Measurements from ENCODE around the gene TRIM9. TPM values are rescaled to one million over a fixed set of nuclear protein-coding genes. Genes with fewer than 3 reads are reported as not detected.

Gene TRIM9
- total and polyA plus RNA-seq, 2 experiments from 2014 or later = 2.3 to 4.1 TPM

DNA sequence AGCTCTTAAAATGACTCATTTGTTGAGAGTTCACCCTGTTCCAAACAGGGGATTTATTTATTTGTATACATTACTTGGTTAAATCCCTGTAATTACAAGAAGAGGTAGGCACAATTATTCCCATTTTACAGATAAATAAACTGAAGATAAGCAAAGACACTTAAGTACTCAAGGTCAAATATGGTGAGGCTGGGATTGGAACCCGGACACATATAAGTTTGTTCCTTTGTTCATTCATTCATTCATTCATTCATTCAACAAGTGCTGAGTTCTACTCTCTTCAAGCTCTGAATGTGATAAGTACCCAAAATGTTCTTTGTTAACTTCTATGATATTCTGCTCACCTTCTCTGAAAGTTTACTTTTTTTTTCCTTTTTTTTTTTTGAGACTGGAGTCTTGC lies 2.4 kb upstream of the TRIM9 start:
- H3K4me3 ChIP-seq = no peak overlapping the region
- H3K9me3 ChIP-seq (ENCODE audit: low read depth) = no peaks in the 10 kb centered on the region
- no peak for DNase-seq (ENCODE audit: low read depth in 1 of 2, low spot score in 1 of 2)
- H3K4me1 ChIP-seq (ENCODE audit: low read depth) = peaks cover 4% of the 10 kb centered on the region
- peaks cover 25% of the 10 kb centered on the region for H3K27me3 ChIP-seq
- TF ChIP-seq, protein P1, sequence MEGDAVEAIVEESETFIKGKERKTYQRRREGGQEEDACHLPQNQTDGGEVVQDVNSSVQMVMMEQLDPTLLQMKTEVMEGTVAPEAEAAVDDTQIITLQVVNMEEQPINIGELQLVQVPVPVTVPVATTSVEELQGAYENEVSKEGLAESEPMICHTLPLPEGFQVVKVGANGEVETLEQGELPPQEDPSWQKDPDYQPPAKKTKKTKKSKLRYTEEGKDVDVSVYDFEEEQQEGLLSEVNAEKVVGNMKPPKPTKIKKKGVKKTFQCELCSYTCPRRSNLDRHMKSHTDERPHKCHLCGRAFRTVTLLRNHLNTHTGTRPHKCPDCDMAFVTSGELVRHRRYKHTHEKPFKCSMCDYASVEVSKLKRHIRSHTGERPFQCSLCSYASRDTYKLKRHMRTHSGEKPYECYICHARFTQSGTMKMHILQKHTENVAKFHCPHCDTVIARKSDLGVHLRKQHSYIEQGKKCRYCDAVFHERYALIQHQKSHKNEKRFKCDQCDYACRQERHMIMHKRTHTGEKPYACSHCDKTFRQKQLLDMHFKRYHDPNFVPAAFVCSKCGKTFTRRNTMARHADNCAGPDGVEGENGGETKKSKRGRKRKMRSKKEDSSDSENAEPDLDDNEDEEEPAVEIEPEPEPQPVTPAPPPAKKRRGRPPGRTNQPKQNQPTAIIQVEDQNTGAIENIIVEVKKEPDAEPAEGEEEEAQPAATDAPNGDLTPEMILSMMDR (IDR thresholded peaks at IDR 0.05; ENCODE audit: low read depth, low read length) = no peak
- no peak overlapping the region for H3K27ac ChIP-seq
- H3K36me3 ChIP-seq = no peaks in the 10 kb centered on the region

DNA sequence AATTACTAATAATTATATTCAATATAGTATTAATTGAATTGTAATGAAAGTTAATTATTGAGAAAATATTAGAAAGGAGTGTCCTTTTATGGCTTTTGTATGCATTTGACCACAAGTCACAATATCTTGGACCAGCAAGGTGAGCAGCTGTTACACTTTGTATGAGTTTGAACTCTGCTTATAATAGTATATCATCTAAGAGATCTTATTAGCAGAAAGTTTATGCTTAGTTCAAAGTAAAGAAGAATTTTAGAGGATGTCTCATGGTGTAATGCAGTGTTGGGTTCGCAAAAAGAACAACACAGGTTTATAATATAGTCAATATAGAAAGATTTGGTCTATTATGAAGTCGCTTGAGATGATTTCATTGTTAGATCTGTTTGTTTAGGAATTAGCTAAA lies 2.0 kb upstream of the TRIM9 start:
- no peaks in the 10 kb centered on the region for H3K36me3 ChIP-seq
- H3K27me3 ChIP-seq = peaks cover 30% of the 10 kb centered on the region
- TF ChIP-seq, protein P1 (IDR thresholded peaks at IDR 0.05; ENCODE audit: low read depth, low read length) = no peak
- no peaks in the 10 kb centered on the region for H3K9me3 ChIP-seq (ENCODE audit: low read depth)
- no peak overlapping the region for H3K27ac ChIP-seq
- no peak overlapping the region for H3K4me3 ChIP-seq
- H3K4me1 ChIP-seq (ENCODE audit: low read depth) = peaks cover 4% of the 10 kb centered on the region
- DNase-seq (ENCODE audit: low read depth in 1 of 2, low spot score in 1 of 2) = no peak

DNA sequence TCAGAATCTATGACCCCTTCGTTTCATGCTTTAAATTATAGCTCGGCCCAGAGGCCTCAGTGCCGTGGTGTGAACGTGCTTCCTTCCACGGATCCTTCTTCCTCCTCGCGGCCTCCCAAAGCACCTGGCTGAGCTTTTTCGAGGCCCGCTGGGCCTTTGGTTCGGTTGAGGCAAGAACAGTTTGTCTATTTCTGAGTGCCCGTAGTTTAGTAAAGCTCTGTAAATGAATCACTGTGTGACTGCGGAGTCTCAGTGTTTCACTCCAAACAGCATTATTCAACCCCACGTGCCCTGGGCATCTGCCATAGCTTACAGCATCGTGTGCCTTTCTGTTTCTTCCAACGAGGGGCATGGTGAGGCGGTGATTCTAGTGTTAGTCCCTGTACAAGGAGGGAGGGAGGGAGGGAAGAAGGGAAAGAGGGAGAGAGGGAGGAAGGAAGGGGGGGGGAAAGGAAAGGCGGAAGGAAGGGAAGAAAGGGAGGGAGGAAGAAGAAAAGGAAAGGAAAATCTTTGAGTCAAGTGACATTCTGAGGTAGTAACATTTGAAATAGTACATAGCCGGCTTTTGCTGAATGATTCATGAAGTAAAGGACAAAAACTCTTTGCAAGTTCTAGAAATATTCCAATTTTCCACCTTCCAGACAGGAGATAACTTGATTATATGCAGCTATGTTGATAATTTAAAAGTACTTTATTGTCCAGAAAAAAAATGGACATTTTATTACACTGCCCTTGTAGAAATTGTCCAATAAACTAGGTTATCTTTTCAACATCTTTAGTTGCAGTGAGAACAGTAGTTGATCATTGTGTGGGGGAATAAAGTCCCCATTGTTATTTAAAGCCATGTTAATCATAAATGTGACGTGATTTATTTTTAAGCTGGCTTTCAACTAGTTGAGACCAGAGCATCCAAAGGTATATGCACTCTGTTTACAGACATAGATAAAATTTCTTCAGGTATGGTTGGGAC lies 1.2 kb upstream of the TRIM9 start:
- Histone ChIP-seq H3K9me3 (ENCODE audit: low read depth) (no peaks in the 10 kb centered on the region), H3K27me3 (peaks cover 37% of the 10 kb centered on the region), H3K36me3 (no peaks in the 10 kb centered on the region), H3K4me3 (peak overlapping the region; percentile 57), H3K27ac (no peak overlapping the region), H3K4me1 (ENCODE audit: low read depth) (peaks cover 4% of the 10 kb centered on the region)
- TF ChIP-seq, protein P1 (IDR thresholded peaks at IDR 0.05; ENCODE audit: low read depth, low read length) = no peak
- DNase-seq (ENCODE audit: low read depth in 1 of 2, low spot score in 1 of 2) = peak in 1 of 2 donors; percentile 59

DNA sequence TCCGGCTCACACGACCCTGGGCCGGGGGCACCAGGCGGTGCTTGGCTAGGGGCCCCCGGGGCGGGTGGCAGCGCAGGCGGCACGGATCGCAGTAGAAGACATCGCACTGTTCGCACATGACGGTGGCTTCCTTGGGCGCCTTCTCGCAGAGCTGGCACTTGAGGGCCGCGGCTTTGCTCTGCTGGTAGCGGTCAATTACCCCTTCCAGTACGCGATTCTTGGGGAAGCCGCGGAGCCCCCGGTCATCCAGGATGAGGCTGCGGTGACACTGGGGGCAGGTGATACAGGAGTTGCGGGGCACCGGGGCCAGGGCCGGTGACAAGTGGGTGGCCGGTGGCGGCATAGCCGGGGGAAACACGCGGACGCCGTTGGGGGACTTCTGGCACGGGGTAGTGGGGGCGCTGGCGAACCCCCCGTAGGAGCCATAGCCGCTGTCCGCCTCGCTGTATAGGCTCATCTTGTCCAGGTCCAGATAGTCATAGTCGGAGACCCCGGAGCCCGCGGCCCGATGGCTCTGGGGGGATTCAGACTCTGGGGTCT lies 553 bp downstream of the TRIM9 start:
- H3K27me3 ChIP-seq = peaks cover 38% of the 10 kb centered on the region
- TF ChIP-seq, protein P1 (IDR thresholded peaks at IDR 0.05; ENCODE audit: low read depth, low read length) = no peak
- no peak overlapping the region for H3K27ac ChIP-seq
- peak in 1 of 2 donors; percentile 32 for DNase-seq (ENCODE audit: low read depth in 1 of 2, low spot score in 1 of 2)
- peak overlapping the region; percentile 57 for H3K4me3 ChIP-seq
- no peaks in the 10 kb centered on the region for H3K36me3 ChIP-seq
- peaks cover 4% of the 10 kb centered on the region for H3K4me1 ChIP-seq (ENCODE audit: low read depth)
- no peaks in the 10 kb centered on the region for H3K9me3 ChIP-seq (ENCODE audit: low read depth)

DNA sequence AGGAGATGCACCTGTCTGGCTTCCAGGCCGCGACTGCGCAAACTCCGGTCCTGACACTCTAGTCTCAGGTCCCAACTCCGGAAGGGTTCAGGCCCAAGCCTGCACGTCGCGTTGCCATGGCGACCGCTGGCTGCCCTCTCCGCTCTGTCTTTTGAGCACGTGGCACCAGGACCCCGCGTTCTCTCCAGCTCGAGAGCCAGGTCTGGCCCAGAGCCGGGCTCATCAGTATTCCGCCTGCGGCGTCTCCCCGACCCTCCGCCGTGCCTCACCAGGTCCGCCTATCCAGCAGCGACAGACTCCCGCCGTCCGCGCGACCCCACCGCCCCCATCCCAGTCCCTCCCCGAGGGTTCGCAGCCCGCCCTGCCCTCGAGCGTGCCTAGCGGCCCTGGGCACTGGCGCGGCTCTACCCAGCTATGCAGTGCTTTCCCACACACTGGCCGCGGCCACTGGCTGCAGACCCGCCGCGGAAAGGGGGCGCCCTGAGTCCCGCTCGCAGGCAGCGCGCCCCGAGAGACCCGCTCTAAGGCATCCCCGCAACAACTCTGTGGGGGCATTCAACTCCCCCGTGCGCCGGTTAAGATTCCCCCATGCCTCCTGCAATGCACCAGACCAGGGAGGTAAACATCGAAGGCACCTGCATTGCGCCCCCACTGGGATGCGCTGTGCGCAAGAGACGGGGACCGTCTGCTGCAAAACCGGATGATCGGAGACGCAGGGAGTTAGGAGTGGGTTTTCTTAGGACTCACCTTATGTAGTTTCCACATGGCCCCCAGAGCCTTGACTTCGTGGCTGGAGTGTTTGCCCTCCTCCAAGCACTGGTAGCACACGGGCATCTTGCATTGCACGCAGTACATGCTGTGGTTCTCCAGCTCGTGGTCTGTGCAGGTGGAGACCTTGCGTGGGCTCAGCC lies 1.3 kb downstream of the TRIM9 start:
- H3K9me3 ChIP-seq (ENCODE audit: low read depth) = no peaks in the 10 kb centered on the region
- no peaks in the 10 kb centered on the region for H3K36me3 ChIP-seq
- H3K27me3 ChIP-seq = peaks cover 38% of the 10 kb centered on the region
- peak overlapping the region; percentile 57 for H3K4me3 ChIP-seq
- DNase-seq (ENCODE audit: low read depth in 1 of 2, low spot score in 1 of 2) = peak; percentile 21 to 51
- H3K4me1 ChIP-seq (ENCODE audit: low read depth) = peaks cover 4% of the 10 kb centered on the region
- H3K27ac ChIP-seq = no peak overlapping the region
- TF ChIP-seq, protein P1 (IDR thresholded peaks at IDR 0.05; ENCODE audit: low read depth, low read length) = peak; percentile 38

Data from cardiac muscle cell (in vitro differentiated cells and primary cell).